MG63 (cell line): ENCODE measurements around the gene KEAP1. TPM values are rescaled to one million over a fixed set of nuclear protein-coding genes. Genes with fewer than 3 reads are reported as not detected.
"Not testable (repeated sequence)": the region's sequence is repeated elsewhere in the genome, so short reads cannot be mapped to it uniquely, and the experiment has no call there.

Experiments used
- DNase-seq: peaks from one replicate; pipeline ENCODE4 v3.0.0-alpha.2; 2020
- H3K27me3 ChIP-seq: fragments of 250-450 bp; sonication (Bioruptor Pico); 2 replicates; pipeline ENCODE4 v1.5.1; 2020; ENCODE audit warnings: mild to moderate bottlenecking, moderate library complexity
- H3K36me3 ChIP-seq: fragments of 250-450 bp; sonication (Bioruptor Pico); 2 replicates; pipeline ENCODE4 v1.5.1; 2020; ENCODE audit warnings: mild to moderate bottlenecking, moderate library complexity
- H3K4me3 ChIP-seq: fragments of 250-450 bp; sonication (Bioruptor Pico); 2 replicates; pipeline ENCODE4 v1.5.1; 2020; ENCODE audit warnings: mild to moderate bottlenecking, moderate library complexity
- H3K9me3 ChIP-seq: fragments of 250-450 bp; sonication (Bioruptor Pico); 2 replicates; pipeline ENCODE4 v1.5.1; 2020; ENCODE audit warnings: mild to moderate bottlenecking, moderate library complexity
- total RNA-seq: library from RNA; depleted of rRNA; stranded (reverse); fragments of >200 nt; shearing (Covaris generic); gene quantifications from 2 replicates; pipeline ENCODE4 v1.2.3, GENCODE V29; 2014; ENCODE audit warnings: low replicate concordance; rRNA removed

KEAP1 gene
- 172 and 247 TPM in 2 replicates for total RNA-seq

- no peaks in the 10 kb centered on the region for H3K9me3 ChIP-seq
- H3K27me3 ChIP-seq, result no peaks in the 10 kb centered on the region
- peak; percentile 75 for DNase-seq
- H3K4me3 ChIP-seq, result peak within 1 kb of the TSS; percentile 86
- H3K36me3 ChIP-seq, result peaks cover 41% of the 10 kb centered on the region
Measured at GRCh38 chr19:10503002-10503789, at the start of gene KEAP1. Gene KEAP1, minus strand, starts transcription at chr19:10503356. Its CDS starts 3,323 bp downstream, at chr19:10500033.

- DNase-seq, result peak; percentile 62
- H3K36me3 ChIP-seq, result peaks cover 91% of the 10 kb centered on the region
- H3K4me3 ChIP-seq, result no peak overlapping the region
Measured at GRCh38 chr19:10552510-10553053, 49.4 kb upstream of the KEAP1 start.

GRCh38 chr19:10551698-10552301 lies 48.6 kb upstream of the KEAP1 start:
- DNase-seq, result peak; percentile 58
- 0 out of 2 replicates have a peak, but pooled peaks cover 3% of the 10 kb centered on the region for H3K9me3 ChIP-seq
- no peak overlapping the region for H3K4me3 ChIP-seq
- peaks cover 88% of the 10 kb centered on the region for H3K36me3 ChIP-seq
- no peaks in the 10 kb centered on the region for H3K27me3 ChIP-seq

More at GRCh38 chr19:10552510-10553053, 49.4 kb upstream of the KEAP1 start:
- Histone ChIP-seq H3K9me3 (0 out of 2 replicates have a peak, but pooled peaks cover 3% of the 10 kb centered on the region), H3K27me3 (no peaks in the 10 kb centered on the region)

GRCh38 chr19:10551006-10551405 lies 47.9 kb upstream of the KEAP1 start:
- not testable (repeated sequence) for H3K27me3 ChIP-seq, DNase-seq, H3K9me3 ChIP-seq, H3K4me3 ChIP-seq
- H3K36me3 ChIP-seq, result peaks cover 80% of the 10 kb centered on the region

GRCh38 chr19:10550336-10550735 lies 47.2 kb upstream of the KEAP1 start:
- Histone ChIP-seq H3K36me3 (peaks cover 74% of the 10 kb centered on the region), H3K4me3 (no peak overlapping the region), H3K9me3 (0 out of 2 replicates have a peak, but pooled peaks cover 3% of the 10 kb centered on the region), H3K27me3 (no peaks in the 10 kb centered on the region)
- no peak for DNase-seq

- no peak overlapping the region for H3K4me3 ChIP-seq
- no peaks in the 10 kb centered on the region for H3K27me3 ChIP-seq
- peaks cover 68% of the 10 kb centered on the region for H3K36me3 ChIP-seq
- no peak for DNase-seq
- H3K9me3 ChIP-seq, result 0 out of 2 replicates have a peak, but pooled peaks cover 3% of the 10 kb centered on the region
Measured at GRCh38 chr19:10549733-10550132, 46.6 kb upstream of the KEAP1 start.

DNA sequence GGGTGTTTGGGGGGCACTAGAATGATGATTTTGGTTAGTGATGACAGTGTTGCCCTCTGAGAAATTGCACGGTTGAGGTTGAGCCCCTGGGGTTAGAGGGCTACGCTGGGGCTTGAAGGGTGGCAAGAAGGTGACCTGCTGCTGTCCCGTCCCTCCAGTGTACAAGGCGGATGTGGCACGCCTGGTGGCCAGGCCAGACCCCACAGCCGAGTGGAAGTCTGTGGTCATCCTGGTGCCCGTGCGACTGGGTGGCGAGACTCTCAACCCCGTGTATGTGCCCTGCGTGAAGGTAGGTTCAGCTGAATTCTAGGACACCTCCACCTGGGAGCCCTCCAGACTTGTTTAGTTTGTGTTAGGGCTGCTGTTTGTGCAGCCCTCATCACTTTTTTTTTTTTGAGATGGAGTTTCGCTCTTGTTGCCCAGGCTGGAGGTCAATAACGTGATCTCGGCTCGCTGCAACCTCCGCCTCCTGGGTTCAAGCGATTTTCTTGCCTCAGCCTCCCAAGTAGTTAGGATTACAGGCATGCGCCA lies 45.7 kb upstream of the KEAP1 start:
- H3K9me3 ChIP-seq, result 0 out of 2 replicates have a peak, but pooled peaks cover 3% of the 10 kb centered on the region

DNA sequence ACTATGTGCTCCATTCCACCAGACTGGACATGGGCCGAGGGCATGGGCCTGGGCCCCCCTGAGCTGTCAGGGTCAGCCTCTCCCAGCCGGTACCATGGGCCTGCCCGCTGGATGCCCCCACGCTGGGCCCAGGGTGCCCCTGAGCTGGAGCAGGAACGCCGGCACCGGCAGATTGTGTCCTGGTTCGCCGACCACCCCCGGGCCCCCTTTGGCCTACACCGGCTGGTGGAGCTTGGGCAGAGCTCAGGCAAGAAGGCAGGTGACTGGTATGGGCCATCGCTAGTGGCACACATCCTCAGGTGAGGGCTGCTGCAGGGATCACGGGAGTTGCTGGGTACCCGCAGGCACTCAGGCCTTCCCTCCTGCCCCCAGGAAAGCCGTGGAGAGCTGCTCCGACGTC lies 43.7 kb upstream of the KEAP1 start:
- no peaks in the 10 kb centered on the region for H3K9me3 ChIP-seq
- DNase-seq, result no peak
- no peak overlapping the region for H3K4me3 ChIP-seq
- peaks cover 39% of the 10 kb centered on the region for H3K36me3 ChIP-seq
- no peaks in the 10 kb centered on the region for H3K27me3 ChIP-seq

More for the DNA sequence above, 45.7 kb upstream of the KEAP1 start:
- DNase-seq, result no peak
- H3K27me3 ChIP-seq, result no peaks in the 10 kb centered on the region
- no peak overlapping the region for H3K4me3 ChIP-seq
- H3K36me3 ChIP-seq, result peaks cover 58% of the 10 kb centered on the region

DNA sequence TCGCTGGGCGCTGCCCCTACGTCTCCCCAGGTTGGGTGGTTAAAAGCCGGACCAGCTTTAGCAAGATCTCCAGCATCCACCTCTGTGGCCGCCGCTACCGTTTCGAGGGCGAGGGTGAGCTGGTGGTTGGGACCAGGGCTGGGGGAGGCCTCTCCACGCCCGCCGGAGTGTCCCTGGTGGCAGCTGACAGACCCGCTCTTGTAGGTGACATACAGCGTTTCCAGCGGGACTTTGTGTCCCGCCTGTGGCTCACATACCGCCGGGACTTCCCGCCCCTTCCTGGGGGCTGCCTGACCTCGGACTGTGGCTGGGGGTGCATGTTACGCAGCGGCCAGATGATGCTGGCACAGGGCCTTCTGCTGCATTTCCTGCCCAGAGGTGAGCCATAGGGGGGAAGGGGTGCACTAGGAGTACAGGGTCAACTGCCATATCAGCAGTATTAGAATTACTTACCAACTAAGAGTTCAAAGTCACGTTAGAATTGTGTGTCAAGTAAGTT lies 41.6 kb upstream of the KEAP1 start:
- peaks cover 21% of the 10 kb centered on the region for H3K36me3 ChIP-seq
- no peaks in the 10 kb centered on the region for H3K9me3 ChIP-seq
- peaks cover 4% of the 10 kb centered on the region; the same call in 1 of the 2 replicates for H3K27me3 ChIP-seq
- H3K4me3 ChIP-seq, result peak overlapping the region; percentile 69
- no peak for DNase-seq

DNA sequence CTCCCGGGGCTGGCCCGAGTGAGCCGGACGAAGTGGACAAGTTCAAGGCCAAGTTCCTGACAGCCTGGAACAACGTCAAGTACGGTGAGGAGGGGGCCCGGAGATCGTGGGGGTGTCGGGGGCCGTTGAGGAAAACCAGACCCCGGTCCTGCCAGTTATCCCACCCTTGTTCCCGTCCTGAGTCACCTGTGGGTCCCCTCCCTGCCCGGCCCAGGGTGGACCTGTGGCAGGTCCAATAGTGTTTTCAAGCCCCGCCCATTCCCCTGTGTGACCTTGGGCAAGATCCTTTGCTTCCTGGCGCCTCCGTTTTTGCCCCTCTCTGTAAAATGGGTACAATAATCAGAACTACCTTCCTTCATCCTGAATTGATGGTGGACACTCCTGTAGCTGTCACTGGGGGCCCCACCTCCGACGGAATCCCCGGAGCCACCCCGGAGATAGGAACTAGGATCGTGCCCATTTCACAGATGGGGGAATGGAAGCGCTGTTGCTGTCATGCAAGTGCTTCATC lies 41.1 kb upstream of the KEAP1 start:
- peaks cover 16% of the 10 kb centered on the region for H3K36me3 ChIP-seq
- peak overlapping the region; percentile 69 for H3K4me3 ChIP-seq
- H3K27me3 ChIP-seq, result peaks cover 5% of the 10 kb centered on the region
- no peaks in the 10 kb centered on the region for H3K9me3 ChIP-seq
- DNase-seq, result peak; percentile 45

GRCh38 chr19:10543420-10544241 lies 40.5 kb upstream of the KEAP1 start, which contains the start of gene ATG4D:
Gene ATG4D, plus strand, starts transcription at chr19:10543904. Its CDS starts 187 bp downstream, at chr19:10544091.
- Histone ChIP-seq H3K27me3 (peaks cover 9% of the 10 kb centered on the region), H3K4me3 (peak within 1 kb of the TSS; percentile 69), H3K36me3 (peaks cover 10% of the 10 kb centered on the region), H3K9me3 (no peaks in the 10 kb centered on the region)
- DNase-seq, result peak; percentile 82

- no peaks in the 10 kb centered on the region for H3K9me3 ChIP-seq
- H3K36me3 ChIP-seq, result peaks cover 4% of the 10 kb centered on the region; the same call in 1 of the 2 replicates
- no peak for DNase-seq
- H3K4me3 ChIP-seq, result peak overlapping the region; percentile 69
- peaks cover 9% of the 10 kb centered on the region for H3K27me3 ChIP-seq
Measured at GRCh38 chr19:10543059-10543419, 39.9 kb upstream of the KEAP1 start.

DNA sequence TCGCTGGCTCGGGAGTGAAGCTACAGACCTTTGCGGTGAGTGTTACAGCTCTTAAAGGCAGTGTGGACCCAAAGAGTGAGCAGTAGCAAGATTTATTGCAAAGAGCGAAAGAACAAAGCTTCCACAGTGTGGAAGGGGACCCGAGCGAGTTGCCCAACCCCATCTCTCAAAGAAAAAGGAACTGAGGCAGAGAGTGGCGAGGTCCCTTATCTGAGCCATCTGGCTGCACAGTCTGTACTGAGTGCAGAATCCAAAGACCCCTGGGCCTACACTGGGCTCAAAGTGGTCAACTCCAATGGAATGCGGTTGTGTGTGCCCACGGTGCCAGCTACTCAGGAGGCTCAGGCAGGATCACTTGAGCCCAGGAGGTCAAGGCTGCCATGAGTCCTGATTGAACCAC lies 35.9 kb upstream of the KEAP1 start:
- not testable (repeated sequence) for H3K9me3 ChIP-seq, DNase-seq, H3K4me3 ChIP-seq, H3K36me3 ChIP-seq
- H3K27me3 ChIP-seq, result peaks cover 23% of the 10 kb centered on the region

GRCh38 chr19:10538204-10538983 lies 35.2 kb upstream of the KEAP1 start:
- Histone ChIP-seq H3K9me3 (no peaks in the 10 kb centered on the region), H3K4me3 (no peak overlapping the region), H3K36me3 (no peaks in the 10 kb centered on the region), H3K27me3 (peaks cover 23% of the 10 kb centered on the region)
- DNase-seq, result no peak

GRCh38 chr19:10537668-10538067 lies 34.5 kb upstream of the KEAP1 start:
- no peaks in the 10 kb centered on the region for H3K36me3 ChIP-seq
- DNase-seq, result no peak
- H3K27me3 ChIP-seq, result peaks cover 23% of the 10 kb centered on the region
- H3K4me3 ChIP-seq, result no peak overlapping the region
- no peaks in the 10 kb centered on the region for H3K9me3 ChIP-seq
